Ovary (tissue), 9 donors: ENCODE results near the gene SMARCD1. TPM values are rescaled to one million over a fixed set of nuclear protein-coding genes. Genes with fewer than 3 reads are reported as not detected.

Source experiments
- DNase-seq, 5 donors: peaks; one replicate each; pipeline ENCODE4 v3.0.0-alpha.2; 2019 to 2020
- H3K27ac ChIP-seq, 2 donors: fragments of 200-600 bp; one replicate each; pipeline versions ENCODE4 v1.5.1 to v1.8.0; 2019 to 2022
- H3K27me3 ChIP-seq: fragments of 200-600 bp; one replicate; pipeline ENCODE4 v1.8.0; 2022
- H3K36me3 ChIP-seq: fragments of 200-600 bp; sonication (generic); one replicate; pipeline ENCODE4 v1.5.1; 2019
- H3K4me1 ChIP-seq: one replicate; pipeline ENCODE4 v1.8.1; 2013; ENCODE audit warnings: mild to moderate bottlenecking, moderate library complexity; ENCODE audit not compliant: insufficient read depth
- H3K4me3 ChIP-seq: fragments of 200-600 bp; sonication (generic); one replicate; pipeline ENCODE4 v1.5.1; 2017
- H3K9me3 ChIP-seq, 2 donors: fragments of 200-600 bp in 1 of 2; sonication (generic) in 1 of 2; one replicate each; pipeline versions ENCODE4 v1.5.1 to v1.8.1; 2013 to 2019; ENCODE audit warnings: mild to moderate bottlenecking in 1 of 2, moderate library complexity in 1 of 2
- CTCF ChIP-seq, 3 donors: fragments of 450-650 bp in 2 of 3; fragments of 200-600 bp in 1 of 3; IDR thresholded peaks; one replicate each; pipeline versions ENCODE4 v1.5.1 to v1.8.0; 2016 to 2022; ENCODE audit warnings: antibody characterized with exemption in 3 of 3, mild to moderate bottlenecking in 1 of 3
- EP300 ChIP-seq: sonication (generic); formaldehyde crosslinking; IDR thresholded peaks from one replicate; pipeline ENCODE4 v1.6.1; 2017; ENCODE audit warnings: antibody characterized with exemption
- POLR2A ChIP-seq: fragments of 450-650 bp; IDR thresholded peaks from one replicate; pipeline ENCODE4 v1.6.1; 2017; ENCODE audit warnings: antibody characterized with exemption, mild to moderate bottlenecking, moderate library complexity
- WGBS, 3 donors: extraction: QIAGEN DNeasy Blood & Tissue Kit in 1 of 3; methylation state at CpG; one replicate each; pipeline versions ENCODE4 v1.1.5 to v1.1.7; 2013 to 2017; 5-methylcytosine and 5-hydroxymethylcytosine counted together
- intact Hi-C, 4 donors: fragments of 100-400 bp; cut with DNase I; formaldehyde crosslinking; loops; one replicate each; pipeline versions ENCODE4 v1.11.0 to v1.15.1; 2022 to 2023
- polyA plus RNA-seq, 2 donors: library from polyadenylated mRNA; stranded (reverse); fragments of 200-250 nt in 1 of 2; fragments of 350-450 nt in 1 of 2; fragmentation: Illumina TruSeq in 1 of 2; extraction: RNeasy Lipid Tissue Mini Kit (QIAGEN cat#74804) in 1 of 2; gene quantifications; one replicate each; pipeline ENCODE4 v1.2.3, GENCODE V29; 2013 to 2014
- total RNA-seq, 7 donors: library from RNA; depleted of rRNA in 2 of 7; stranded (reverse); fragments of >200 nt in 2 of 7; fragmentation: NEBNext Ultra II Directional in 3 of 7; extraction: Animal tissue kit (Norgen Biotek cat#: 25700) in 3 of 7; gene quantifications; one replicate each; pipeline versions ENCODE4 v1.1.0 to v1.2.4, GENCODE V29; 2016 to 2023
- donor health status: DM: no; HTN: no; CAD: no; lungs with moderate emphysema.
- donor health status: DM: no; HTN: no; CAD: no.
- donor health status: Bipolar disorder and iron deficiency.
- donor health status: DM: yes; HTN: yes; CAD: no.
- donor health status: DM: no; HTN: no; CAD: no.
- donor health status: DM: yes; HTN: yes; CAD: no.

Gene SMARCD1
- total and polyA plus RNA-seq, 9 donors: 26.1 to 57.7 (median 50.7) TPM

GRCh38 chr12:50103351-50103750 lies 18.2 kb downstream of the SMARCD1 start:
- Histone ChIP-seq H3K27me3 (no peaks in the 10 kb centered on the region), H3K4me1 (peaks cover 15% of the 10 kb centered on the region), H3K4me3 (no peak overlapping the region), H3K36me3 (peaks cover 2% of the 10 kb centered on the region), H3K9me3 (no peaks in the 10 kb centered on the region), H3K27ac (peak overlapping the region in 1 of 2 donors; percentile 27)
- intact Hi-C loops: no loop called here
- DNase-seq: no peak
- TF ChIP-seq CTCF (IDR thresholded peaks at IDR 0.05) (no peak), EP300 (no peak), POLR2A (no peak)
- WGBS, 3 donors: 90 to 100% (median 94%) methylated on average over 2 of the region's 2 CpGs

GRCh38 chr12:50103767-50104321 lies 18.7 kb downstream of the SMARCD1 start, which contains the start of gene GPD1:
Gene GPD1 (plus strand): TSS chr12:50104008. CDS start chr12:50104051, 43 bp downstream.
- H3K27ac ChIP-seq: peak within 1 kb of the TSS in 1 of 2 donors; percentile 27
- peaks cover 2% of the 10 kb centered on the region for H3K36me3 ChIP-seq
- H3K4me3 ChIP-seq: no peak within 1 kb of the TSS
- no peaks in the 10 kb centered on the region for H3K27me3 ChIP-seq
- intact Hi-C loops: no loop called here
- no peak for TF ChIP-seq EP300
- no peak for TF ChIP-seq POLR2A
- TF ChIP-seq CTCF (IDR thresholded peaks at IDR 0.05): no peak
- H3K9me3 ChIP-seq: no peaks in the 10 kb centered on the region
- peaks cover 15% of the 10 kb centered on the region for H3K4me1 ChIP-seq
- DNase-seq: peak; percentile 68 to 79 (median 72)
- 14 to 18% (median 15%) methylated on average over 13 of the region's 13 CpGs for WGBS, 3 donors

- no peak for TF ChIP-seq POLR2A
- no peak for TF ChIP-seq EP300
- no peak for TF ChIP-seq CTCF (IDR thresholded peaks at IDR 0.05)
- WGBS, 3 donors: 73 to 87% (median 81%) methylated on average over 13 to 14 of the region's 14 CpGs
- DNase-seq: no peak
These were observed 19.6 kb downstream of the SMARCD1 start for GRCh38 chr12:50104417-50105366.

GRCh38 chr12:50105913-50106450 lies 20.8 kb downstream of the SMARCD1 start:
- H3K27ac ChIP-seq: no peak overlapping the region
- TF ChIP-seq EP300 (no peak), CTCF (IDR thresholded peaks at IDR 0.05) (no peak), POLR2A (no peak)
- 91 to 96% (median 94%) methylated on average over 12 of the region's 12 CpGs for WGBS, 3 donors
- peaks cover 15% of the 10 kb centered on the region for H3K4me1 ChIP-seq
- no peak overlapping the region for H3K4me3 ChIP-seq
- no peak for DNase-seq
- no peaks in the 10 kb centered on the region for H3K27me3 ChIP-seq
- intact Hi-C loops: no loop called here
- no peaks in the 10 kb centered on the region for H3K36me3 ChIP-seq
- H3K9me3 ChIP-seq: no peaks in the 10 kb centered on the region

More at GRCh38 chr12:50104417-50105366, 19.6 kb downstream of the SMARCD1 start:
- H3K27ac ChIP-seq: no peak overlapping the region
- no peak overlapping the region for H3K4me3 ChIP-seq
- no peaks in the 10 kb centered on the region for H3K36me3 ChIP-seq
- H3K4me1 ChIP-seq: peaks cover 15% of the 10 kb centered on the region
- intact Hi-C loops: no loop called here
- no peaks in the 10 kb centered on the region for H3K27me3 ChIP-seq
- no peaks in the 10 kb centered on the region for H3K9me3 ChIP-seq
